Measurements from ENCODE around the gene ANKLE1.

DNA sequence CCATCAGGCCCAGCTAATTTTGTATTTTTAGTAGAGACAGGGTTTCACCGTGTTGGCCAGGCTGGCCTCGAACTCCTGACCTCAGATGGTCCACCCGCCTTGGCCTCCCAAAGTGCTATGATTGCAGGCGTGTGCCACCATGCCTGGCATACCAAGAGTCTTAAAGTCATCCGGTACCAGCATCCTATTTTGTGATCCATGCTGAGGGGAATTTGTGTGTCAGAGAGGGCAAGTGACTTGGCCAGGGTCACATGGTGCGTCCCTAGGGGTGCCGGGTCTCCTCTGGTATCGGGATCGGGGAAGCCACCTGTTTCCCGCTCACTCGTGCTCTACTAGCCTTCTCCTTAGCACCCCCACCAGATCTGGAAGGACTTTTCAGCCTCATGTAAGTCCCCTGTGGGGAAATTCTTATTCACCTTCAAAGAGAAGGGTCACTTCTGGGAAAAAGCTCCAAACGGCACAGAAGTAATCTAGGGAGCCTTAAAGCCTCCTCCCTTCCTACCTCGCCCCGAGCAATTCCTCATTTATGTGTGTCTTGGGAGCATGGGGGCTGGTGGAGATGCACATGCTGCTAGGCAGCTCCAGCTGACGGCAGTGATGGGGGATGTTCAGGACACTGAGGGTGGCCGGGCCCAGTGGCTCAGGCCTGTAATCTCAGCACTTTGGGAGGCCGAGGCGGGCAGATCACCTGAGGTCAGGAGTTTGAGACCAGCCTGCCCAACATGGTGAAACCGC, 6.1 kb upstream of the ANKLE1 start:
- TF ChIP-seq POLR2AphosphoS5 (IDR thresholded peaks at IDR 0.05; ENCODE audit: low read depth, low read length) (no peak), REST (IDR thresholded peaks at IDR 0.05; ENCODE audit: insufficient read depth in 1 of 2, low read depth in 2 of 2, low read length in 2 of 2) (no peak)
